HG02884 (cell line): ENCODE results near the gene ZNF775.

Experiments used
- ATAC-seq: cut with Tn5 transposase; IDR thresholded peaks from one replicate; pipeline ENCODE4 v1.9.1; 2021; ENCODE audit warnings: mild to moderate bottlenecking, moderate library complexity; ENCODE audit not compliant: unreplicated experiment

ZNF775 gene

DNA sequence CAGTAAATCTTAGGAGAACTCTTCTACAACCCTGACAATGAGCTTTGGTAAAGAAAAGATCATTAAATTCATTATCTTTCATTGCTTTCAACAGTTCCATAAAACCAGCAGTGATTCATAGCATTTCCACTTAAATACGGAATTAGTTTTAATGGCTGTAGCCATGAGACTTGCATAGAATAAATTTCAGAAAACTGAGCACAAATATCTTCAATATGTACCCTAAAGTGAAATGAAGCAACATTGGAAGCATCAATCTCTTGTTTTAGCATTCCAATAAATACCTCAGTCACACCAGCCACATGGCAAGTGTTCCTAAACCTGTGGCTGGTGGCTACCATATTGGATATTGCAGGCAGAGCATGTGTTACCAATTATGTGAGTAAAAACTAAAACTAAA lies 34.1 kb upstream of the ZNF775 start:
- ATAC-seq = no peak

- ATAC-seq = no peak
Observed at GRCh38 chr7:150346922-150347321, 32.2 kb upstream of the ZNF775 start.

DNA sequence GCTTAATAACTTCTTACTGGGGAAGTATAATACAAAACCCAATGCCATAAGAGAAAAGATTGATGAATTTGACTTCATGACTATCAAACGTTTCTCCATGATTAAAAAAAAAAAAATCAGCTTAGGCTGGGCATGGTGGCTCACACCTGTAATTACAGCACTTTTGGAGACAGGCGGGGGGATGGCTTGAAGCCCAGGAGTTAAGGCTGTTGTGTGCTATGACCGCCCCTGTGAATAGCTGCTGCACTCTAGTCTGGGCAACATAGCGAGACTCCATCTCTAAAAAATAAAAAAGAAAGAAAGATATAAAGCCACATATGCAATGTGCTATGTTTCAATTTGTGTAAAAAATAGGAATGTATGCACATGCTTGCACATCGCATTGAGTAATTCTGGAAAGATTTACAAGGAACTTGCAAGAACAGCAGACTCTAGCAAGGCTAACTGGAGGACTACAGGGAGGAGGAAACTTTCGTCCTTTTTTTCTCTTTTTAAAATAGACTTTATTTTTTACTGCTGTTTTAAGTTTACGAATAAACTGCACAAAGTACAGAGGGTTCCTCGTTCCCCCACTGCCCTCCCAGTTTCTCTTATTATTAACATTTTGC lies 27.4 kb upstream of the ZNF775 start:
- no peak for ATAC-seq

DNA sequence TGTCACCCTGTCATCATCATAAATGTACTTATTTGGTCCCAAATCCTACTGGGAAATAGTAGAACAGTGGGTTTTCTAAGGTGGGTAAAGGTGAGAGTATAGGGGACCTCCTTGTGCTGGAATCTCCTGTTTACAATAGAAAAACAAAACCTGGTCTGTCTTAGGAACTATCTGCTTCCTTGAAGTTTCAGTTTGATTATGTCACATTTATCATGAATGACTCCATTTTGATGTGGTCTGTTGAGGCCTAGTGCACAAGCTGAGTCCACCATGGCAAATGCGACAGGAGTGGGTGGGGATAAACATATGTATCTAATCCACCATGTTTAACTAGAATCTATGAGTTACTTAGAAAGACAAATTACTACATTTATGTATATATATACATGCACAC lies 23.5 kb upstream of the ZNF775 start:
- no peak for ATAC-seq

GRCh38 chr7:150356265-150356897 lies 22.7 kb upstream of the ZNF775 start:
- ATAC-seq = no peak

GRCh38 chr7:150357270-150357669 lies 21.9 kb upstream of the ZNF775 start:
- ATAC-seq = no peak

DNA sequence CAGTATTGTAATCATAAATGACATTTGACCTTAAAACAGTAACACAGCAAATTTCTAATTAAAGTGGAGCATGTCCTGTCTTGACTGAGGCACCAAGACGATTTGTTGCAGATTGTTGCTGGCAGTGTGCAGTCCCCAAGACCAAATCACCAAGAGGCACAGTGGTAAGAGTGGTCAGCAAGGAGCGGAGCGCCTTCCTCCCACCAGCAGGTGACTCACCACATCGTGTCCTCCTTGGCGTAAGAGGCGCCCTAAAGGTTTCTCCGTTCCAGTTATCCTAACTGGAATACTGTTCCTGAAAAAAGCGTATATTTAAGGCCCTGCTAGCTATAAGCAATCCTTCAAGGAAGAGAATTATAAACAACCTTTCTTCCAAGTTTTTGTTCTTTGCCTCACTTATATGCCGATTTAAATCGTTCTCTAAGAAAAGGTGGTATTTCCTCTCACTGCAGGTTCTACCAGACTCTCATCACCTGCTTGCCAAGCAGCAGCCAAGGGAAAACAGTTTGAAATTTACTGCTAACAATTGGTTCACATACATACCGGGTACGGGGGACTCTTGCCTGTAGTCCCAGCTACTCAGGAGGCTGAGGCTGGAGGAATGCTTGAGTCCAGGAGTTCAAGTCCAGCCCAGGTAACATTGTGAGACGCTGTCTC lies 21.2 kb upstream of the ZNF775 start:
- ATAC-seq = no peak

- ATAC-seq = no peak
Observed at GRCh38 chr7:150358433-150358832, 20.7 kb upstream of the ZNF775 start.

- ATAC-seq = no peak
Observed at GRCh38 chr7:150358988-150359621, 20.0 kb upstream of the ZNF775 start.

DNA sequence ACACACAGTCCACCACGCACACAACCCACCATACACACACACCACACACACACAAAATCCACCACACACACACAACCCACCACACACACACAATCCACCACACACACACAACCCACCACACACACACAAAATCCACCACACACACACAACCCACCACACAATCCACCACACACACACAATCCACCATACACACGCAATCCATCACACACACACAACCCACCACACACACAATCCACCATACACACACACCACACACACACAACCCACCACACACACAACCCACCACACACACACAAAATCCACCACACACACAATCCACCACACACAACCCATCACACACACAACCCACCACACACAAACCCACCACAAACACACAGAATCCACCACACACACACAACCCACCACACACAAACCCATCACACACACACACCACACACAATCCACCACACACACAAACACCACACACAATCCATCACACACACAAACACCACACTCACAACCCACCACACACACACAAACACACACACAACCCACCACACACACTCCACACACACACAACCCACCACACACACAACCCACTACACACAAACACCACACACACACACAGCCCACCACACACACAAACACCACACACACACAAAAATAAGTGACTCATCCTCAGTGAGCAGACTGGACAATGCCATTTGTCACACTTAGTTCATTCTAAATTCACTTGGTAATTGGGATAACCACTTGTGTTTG lies 19.3 kb upstream of the ZNF775 start:
- no peak for ATAC-seq

DNA sequence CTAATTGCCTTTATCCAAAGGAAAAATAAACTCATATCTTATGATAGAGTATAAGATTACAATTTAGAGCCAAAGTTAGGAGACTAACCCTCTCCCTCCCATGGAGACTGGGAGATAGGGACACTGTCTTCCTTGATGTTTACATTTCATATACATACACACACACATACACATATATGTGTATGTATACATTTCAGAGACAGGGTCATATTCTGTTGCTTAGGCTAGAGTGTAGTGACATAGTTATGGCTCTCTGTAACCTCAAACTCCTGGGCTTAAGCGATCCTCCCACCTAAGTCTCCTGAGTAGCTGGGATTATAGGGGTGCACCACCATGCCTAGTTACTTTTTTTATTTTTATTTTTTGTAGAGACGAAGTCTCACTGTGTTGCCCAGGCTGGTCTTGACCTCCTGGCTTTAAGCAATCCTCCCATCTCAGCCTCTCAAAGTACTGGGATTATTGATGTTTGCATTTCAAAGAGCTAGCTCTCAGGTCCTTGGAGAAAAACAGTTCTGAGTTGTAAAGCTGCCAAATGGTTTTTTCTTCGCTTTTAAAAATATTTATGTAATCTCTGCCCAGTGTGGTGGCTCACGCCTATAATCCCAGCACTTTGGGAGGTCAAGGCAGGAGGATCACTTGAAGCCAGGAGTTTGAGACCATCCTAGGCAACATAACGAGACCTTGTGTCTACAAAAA lies 18.6 kb upstream of the ZNF775 start:
- no peak for ATAC-seq

- ATAC-seq = no peak
Observed at GRCh38 chr7:150361402-150361801, 17.7 kb upstream of the ZNF775 start.

DNA sequence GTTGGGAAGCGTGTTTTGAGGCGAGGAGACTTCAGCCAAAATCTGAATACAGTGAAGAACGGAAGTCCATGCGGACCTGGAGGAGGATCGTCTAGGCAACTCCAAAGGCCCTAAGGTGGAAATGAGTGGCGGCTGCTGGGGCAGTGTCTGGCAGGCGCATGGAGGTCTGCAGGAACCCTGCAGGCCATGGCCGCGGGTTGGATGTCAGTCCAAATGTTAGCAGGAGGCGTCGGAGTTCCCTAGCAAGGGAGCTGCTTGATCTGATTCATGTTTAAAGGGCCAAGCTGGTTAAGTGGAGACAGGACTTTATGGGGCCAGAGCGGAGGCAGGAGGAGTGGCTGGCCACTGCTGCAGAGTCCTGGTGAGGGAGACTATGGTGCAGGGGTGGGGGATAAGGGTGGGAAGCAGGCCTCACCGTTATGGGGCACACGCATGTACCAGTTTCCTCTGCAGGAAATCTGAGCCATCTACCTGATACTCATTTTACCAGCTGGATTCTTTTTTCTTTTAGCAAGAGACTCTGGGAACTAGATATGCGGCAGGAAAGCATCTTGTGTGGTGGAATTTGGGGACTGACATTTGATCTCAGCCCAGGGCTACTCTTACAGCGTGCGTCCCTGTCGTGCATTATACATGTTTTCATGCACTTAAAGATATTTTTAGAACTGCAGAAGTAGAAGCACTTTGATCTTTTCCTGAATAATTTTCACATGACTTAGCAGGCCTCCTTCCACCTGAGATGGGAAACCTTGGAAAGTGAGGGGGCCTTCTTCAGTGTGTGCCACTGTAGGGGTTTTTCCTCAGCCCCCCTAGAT lies 17.1 kb upstream of the ZNF775 start:
- no peak for ATAC-seq

DNA sequence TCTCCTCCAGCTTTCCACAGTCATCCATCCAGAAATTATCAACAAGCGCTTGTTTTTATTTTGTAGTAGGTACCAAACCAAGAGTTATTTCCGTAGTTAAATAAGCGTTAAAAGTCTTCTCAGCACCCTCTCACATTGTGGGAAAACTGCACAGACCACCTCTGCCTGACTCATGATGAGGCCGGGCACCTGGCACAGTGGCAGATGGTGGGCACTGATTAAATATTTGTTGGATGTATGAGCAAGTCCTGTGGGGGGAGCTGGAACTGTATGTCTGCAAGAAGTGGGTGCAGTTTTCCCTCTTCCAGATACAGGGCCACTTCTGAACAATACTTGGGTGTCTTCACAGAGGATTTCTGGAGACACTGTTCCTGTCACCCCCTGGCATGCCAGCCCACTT lies 15.8 kb upstream of the ZNF775 start:
- no peak for ATAC-seq

DNA sequence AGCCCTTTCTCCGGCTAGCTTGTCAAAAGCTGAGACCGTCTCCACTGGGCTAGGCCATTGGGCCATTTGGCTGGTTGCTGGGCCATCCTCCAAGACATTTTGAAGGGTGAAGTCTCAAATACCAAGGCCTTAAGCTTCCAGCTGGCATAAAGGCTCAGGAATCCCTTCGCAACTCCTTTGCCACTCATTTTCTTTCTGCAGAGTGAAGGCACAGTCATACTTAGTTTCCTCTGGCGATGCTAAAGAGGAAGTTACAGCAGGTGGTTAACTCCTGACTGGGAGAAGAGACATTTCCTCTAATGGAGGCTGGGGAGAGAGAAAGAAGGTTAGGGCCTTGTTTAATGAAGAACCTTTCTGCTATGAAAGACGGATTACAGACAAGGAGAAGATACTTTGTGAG lies 15.3 kb upstream of the ZNF775 start:
- no peak for ATAC-seq

GRCh38 chr7:150365194-150365593 lies 13.9 kb upstream of the ZNF775 start:
- ATAC-seq = no peak

GRCh38 chr7:150365673-150366398 lies 13.3 kb upstream of the ZNF775 start:
- no peak for ATAC-seq

DNA sequence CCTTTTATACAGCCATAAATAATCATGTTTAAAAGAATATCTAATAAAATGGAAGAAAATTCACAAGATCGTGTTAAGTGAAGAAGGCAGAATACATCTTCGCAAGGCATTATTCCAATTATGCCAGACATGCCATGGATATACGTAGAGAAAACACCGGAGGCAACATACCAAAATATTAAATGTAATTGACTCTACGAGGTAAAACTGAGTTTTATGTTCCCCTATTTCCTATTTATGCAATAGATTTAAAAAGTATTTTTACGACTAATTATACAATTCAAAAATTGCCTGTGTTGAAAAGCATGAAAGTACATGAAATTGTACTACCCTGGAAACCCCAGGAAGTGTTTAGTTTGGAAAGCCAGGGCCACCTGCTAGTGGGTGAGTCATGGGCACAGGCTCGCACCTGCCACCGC lies 11.4 kb upstream of the ZNF775 start:
- no peak for ATAC-seq
